Dermis microvascular lymphatic vessel endothelial cell (primary cell): ENCODE results near the gene NUDT14. TPM values are rescaled to one million over a fixed set of nuclear protein-coding genes. Genes with fewer than 3 reads are reported as not detected.
A peak's percentile ranks its signal among the peaks of the same experiment; 100 is the strongest.

ENCODE experiments used
- DNase-seq, 2 donors: peaks; one replicate each; pipeline versions ENCODE4 v3.0.0 to v3.0.0-alpha.2; 2010; ENCODE audit warnings: low read depth in 2 of 2
- total RNA-seq: library from RNA; depleted of rRNA; stranded (reverse); fragments of >200 nt; gene quantifications from 2 replicates; pipeline ENCODE4 v1.2.1, GENCODE V29; 2014

NUDT14 gene
- total RNA-seq, 1 donor from 2014 or later: 54.4 TPM

GRCh38 chr14:105212541-105213300 is 31.6 kb upstream of the NUDT14 start:
- no peak for DNase-seq

- DNase-seq: no peak
Observed at GRCh38 chr14:105211758-105212089, 30.6 kb upstream of the NUDT14 start.

GRCh38 chr14:105211086-105211757 is 30.1 kb upstream of the NUDT14 start:
- DNase-seq: no peak

DNA sequence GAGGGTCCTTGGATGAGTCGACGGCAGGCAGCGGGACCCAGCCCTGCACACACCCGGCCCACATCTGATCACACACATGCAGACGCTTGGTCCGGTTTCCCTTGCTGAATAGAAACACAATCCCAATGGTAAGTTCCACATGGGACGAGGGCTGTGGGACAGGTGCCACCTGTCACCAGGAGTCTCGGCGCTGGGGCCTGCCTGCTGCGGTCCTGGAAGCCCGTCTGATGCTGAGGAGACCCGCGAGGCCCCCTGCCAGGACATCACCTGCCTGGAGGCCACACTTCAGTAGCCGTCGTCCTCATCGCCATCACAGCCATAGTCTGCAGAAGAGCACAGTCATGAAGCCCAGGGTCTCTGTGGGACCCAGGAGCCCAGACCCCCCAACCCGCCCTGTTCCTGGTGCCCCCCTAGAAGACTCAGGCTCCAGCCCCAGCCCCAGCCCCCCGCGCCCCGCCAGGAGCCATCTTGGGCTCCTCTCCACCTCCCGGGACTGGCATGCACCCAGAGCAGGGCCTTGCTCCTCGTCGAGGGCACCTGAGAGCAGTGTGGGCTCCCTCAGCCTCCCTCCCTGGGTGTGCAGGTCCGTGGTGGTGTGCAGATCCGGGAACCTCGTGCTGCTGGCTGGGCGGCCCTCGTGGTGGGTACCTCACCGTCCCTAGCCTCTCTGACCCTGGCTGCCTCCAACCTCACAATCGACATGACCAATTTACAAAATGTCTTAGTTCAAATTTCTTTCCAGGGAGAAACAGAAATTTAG is 29.3 kb upstream of the NUDT14 start:
- DNase-seq: no peak

DNA sequence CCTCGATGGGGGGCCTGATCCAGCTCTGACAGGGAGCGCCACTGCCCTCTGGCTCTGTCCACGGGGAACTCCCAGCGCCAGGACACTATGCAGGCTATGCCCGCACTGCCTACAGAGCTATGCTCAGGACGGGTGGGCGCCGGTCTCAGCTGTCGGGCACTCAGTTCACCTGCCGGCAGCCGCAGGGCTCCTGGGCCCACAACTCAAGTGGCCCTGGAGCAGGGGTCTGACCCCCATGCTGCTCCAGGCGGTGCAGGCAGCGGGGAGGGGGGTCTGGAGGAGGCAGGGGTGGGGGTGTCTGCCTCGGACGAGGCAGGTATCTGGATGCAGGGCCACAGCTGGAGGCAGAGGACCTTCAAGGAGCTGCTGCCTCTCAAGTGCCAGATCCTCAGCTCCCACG is 28.5 kb upstream of the NUDT14 start:
- no peak for DNase-seq

- no peak for DNase-seq
Observed at GRCh38 chr14:105209091-105209490, 28.0 kb upstream of the NUDT14 start.

DNA sequence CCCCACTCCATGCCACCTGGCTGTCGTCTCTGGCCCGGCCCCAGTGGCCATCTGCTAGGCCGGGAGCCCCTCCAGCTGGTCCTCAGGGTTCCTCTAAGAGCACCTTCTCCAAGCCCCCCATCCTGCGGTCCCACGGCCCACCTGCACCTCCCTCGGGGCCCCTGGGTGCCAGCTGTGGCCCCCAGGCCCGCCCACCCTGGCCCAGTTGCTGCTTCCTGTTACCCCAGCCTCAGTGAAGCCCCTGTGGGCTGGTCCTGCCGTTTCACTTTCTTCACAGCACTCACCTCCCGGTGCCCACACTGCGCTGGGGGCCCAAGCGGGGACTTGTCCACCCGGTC is 27.6 kb upstream of the NUDT14 start:
- no peak for DNase-seq

DNA sequence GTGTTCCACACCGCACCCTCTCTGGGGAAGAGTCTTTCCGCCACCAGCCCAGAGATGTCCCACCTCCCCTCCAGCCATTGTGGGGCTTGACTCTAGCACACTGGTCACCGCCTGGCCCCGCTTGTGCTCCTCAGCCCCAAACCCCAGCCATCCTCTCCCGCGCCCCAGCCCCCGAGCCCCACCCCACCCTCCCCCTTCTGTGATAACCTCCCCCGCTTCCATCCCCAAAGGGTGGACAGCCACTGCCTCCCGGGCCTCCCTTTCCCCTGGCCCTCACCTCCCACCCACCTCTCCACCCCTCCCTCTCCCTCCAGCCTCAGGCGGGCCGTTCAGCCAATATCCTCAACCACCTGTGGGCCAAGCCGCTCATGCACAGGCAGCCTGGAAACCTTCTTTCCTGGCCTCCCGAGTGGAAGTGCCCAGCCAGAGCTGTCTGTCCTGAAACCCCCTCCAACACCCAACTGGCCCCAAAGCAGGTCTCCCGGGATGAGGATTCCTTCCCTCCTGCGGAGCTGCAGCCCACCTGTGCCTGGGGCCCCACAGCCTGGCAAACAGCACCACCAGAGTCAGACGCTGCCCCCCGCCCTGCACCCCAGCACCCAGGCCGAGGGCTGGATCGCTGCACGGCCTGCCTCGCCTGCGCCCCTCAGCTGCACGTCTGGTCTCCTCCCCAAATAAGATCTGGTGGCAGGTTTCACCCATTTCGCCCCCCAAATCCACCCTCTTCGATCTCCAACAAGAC is 27.1 kb upstream of the NUDT14 start:
- DNase-seq: no peak

GRCh38 chr14:105207460-105207901 is 26.4 kb upstream of the NUDT14 start:
- DNase-seq: no peak

DNA sequence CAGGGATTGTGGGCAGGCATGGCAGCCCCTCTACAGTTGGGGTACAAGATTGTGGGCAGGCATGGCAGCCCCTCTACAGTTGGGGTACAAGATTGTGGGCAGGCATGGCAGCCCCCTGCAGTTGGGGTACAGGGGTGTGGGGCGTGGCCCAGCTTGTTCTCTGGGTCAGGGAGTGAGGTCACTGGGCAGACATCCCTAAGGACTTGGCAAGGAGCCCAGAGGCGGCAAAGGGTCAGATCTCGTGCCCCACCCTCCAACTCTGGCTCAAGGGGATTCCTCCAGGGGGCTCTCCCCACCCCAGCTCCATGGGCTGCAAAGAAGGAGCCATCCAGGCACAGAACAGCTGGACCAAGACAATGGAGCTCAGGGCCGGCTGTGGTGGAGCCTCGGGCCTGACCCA is 25.8 kb upstream of the NUDT14 start:
- DNase-seq: no peak

- no peak for DNase-seq
Observed at GRCh38 chr14:105205673-105206208, 24.6 kb upstream of the NUDT14 start.

- no peak for DNase-seq
Observed at GRCh38 chr14:105204931-105205672, 24.0 kb upstream of the NUDT14 start.

DNA sequence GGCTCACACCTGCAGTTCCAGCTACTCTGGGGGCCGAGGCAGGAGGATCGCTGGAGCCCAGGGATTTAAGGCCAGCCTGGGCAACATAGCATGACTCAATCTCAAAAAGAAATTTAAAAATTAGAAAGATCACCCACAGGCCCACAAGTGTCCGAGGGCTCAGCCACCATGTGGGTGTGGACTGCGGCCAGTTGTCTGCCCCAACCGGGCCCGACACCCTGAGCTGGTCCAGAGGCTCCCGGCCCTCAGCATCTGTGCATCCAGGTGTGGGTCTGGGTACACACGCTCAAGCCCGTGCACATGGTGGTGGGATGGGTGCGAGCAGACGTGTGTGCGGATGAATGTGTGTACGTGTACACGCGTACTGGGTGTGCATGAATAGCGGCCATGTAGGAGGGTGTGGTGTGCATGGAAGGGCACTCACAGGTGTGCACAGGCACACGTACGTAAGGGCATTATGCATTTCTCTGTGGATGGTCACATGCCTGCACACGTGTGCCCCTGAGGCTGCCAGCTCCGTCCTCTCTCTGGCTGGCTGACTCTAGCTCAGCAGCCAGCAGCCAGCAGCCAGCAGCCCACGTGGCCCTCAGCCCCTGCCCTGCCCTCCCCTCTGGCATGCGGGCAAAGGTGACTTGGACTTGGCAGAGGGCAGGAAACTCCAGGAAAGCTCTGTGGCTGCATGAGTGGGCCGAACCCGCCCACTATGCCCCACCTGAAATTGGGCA is 23.3 kb upstream of the NUDT14 start:
- DNase-seq: peak in 1 of 2 donors; percentile 20

DNA sequence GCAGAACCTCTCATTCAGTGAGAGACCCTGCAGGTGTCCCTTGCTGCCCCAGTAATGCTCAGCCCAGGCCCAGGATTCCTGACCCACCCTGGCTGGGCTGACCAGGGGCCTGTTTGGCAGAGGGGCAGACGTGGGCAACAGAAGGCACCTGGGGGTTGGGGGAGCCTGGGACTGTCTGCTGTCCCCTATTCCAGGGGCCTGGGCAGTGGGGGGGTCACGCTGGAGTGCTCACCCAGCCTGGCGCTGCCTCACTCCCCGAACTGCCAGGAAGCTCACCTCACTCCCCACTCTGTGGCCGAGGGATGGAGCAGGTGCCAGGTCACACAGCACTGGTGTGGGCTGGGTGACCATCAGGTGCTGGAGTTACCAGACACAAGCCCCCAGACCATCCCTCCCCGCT is 22.6 kb upstream of the NUDT14 start:
- DNase-seq: no peak

GRCh38 chr14:105203057-105203531 is 22.0 kb upstream of the NUDT14 start:
- DNase-seq: peak in 1 of 2 donors; percentile 56

- DNase-seq: no peak
Observed at GRCh38 chr14:105201925-105202513, 20.9 kb upstream of the NUDT14 start.

DNA sequence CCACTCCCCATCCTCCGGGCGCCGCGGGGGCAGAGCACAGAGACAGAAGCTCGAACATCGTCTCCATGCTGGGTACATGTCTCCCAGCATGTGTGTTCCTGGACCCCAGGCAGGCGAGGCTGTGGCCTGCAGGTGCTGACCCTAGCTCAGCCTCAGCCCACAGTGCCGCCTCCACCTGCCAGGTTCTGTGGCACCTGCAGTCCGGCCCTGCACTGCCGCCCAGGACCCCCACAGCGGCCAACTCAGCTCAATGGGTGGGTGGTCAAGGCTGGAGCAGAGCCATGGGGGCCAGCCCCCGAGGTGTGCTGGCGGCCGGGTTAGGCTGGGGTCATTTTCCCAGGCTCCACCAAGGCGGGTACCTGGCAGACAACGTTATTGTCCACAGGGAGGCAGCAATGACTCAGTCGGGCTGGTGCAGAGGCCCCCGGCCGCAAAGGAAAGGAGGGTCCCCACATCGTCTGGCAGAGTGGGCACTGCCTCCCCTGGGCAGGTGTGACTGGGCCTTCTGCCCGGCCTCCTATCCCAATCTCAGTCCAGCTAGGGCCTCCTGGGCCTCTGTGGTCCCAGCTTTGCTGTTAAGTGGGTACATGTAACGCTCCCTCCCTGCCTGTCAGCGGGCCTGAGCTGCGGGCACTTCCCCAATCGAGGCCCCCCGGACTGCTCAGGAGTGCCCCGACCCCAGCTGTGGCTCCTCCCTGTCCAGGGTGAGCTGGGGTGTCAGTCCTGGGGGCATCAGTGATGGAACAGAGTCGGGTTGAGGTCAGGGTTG is 20.2 kb upstream of the NUDT14 start:
- peak in 1 of 2 donors; percentile 32 for DNase-seq

DNA sequence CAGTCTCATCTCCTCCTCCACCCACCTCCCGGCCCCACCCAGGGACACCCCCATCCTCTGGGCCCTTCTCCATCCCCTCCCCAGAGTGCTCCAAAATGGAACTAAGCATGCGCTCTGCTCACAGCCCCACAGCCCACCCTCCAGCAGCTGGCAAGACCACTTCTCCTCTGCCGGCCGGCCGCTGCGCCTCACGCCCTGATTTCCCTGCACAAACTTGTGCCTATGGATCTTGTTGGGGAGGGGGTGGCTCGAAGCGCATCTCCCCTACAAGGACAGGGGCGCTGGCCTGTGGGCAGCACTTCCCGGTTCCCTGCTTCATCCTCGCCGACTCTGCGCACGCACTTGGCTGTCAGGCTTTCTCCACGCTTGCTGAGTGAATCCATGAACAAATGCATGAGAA is 19.5 kb upstream of the NUDT14 start:
- no peak for DNase-seq

GRCh38 chr14:105200074-105200473 is 19.0 kb upstream of the NUDT14 start:
- DNase-seq: no peak
